SK-N-SH (cell line): ENCODE measurements around the gene MAD1L1.

Experiments used
- CHD2 ChIP-seq: fragments of 150-350 bp; IDR thresholded peaks from 2 replicates; pipeline ENCODE4 v1.6.1; 2018; ENCODE audit warnings: low read length; ENCODE audit not compliant: partially characterized antibody
- CTCF ChIP-seq: fragments of 200-600 bp; sonication (generic); IDR thresholded peaks from 2 replicates; pipeline ENCODE4 v1.6.1; 2017; ENCODE audit warnings: antibody characterized with exemption, mild to moderate bottlenecking, moderate library complexity
- EP300 ChIP-seq, 2 experiments: IDR thresholded peaks; 2 replicates each; pipeline versions ENCODE4 v1.4.0 to v1.6.1; 2012; ENCODE audit warnings: borderline replicate concordance in 1 of 2, low read depth in 1 of 2, low read length in 1 of 2
- IRF3 ChIP-seq: fragments of 150-350 bp; IDR thresholded peaks from 2 replicates; pipeline ENCODE4 v1.6.1; 2016; ENCODE audit warnings: mild to moderate bottlenecking, low read depth, low read length
- JUND ChIP-seq: IDR thresholded peaks from 2 replicates; pipeline ENCODE4 v1.4.0; 2012
- MAX ChIP-seq: IDR thresholded peaks from 2 replicates; pipeline ENCODE4 v1.4.0; 2012; ENCODE audit warnings: low read depth
- MEF2A ChIP-seq: IDR thresholded peaks from 2 replicates; pipeline ENCODE4 v1.4.0; 2012; ENCODE audit warnings: low read depth, borderline replicate concordance
- RAD21 ChIP-seq: IDR thresholded peaks from 2 replicates; pipeline ENCODE4 v1.6.1; 2012; ENCODE audit warnings: mild to moderate bottlenecking, low read length
- RCOR1 ChIP-seq: fragments of 150-350 bp; IDR thresholded peaks from 2 replicates; pipeline ENCODE4 v1.6.1; 2017; ENCODE audit warnings: antibody characterized with exemption, low read length
- REST ChIP-seq: IDR thresholded peaks from 2 replicates; pipeline ENCODE4 v1.6.1; 2012; ENCODE audit warnings: mild to moderate bottlenecking, low read depth, low read length, moderate library complexity
- RFX5 ChIP-seq: IDR thresholded peaks from 2 replicates; pipeline ENCODE4 v1.6.1; 2012; ENCODE audit warnings: mild to moderate bottlenecking, improper control_type of control experiment, low read length

- no peak for TF ChIP-seq CHD2
- TF ChIP-seq CTCF, result no peak
- TF ChIP-seq JUND, result no peak
- no peak for TF ChIP-seq MAX
- no peak for TF ChIP-seq RCOR1
- no peak for TF ChIP-seq RAD21
- TF ChIP-seq EP300 (IDR thresholded peaks at IDR 0.05; ENCODE audit: borderline replicate concordance in 1 of 2, low read depth in 1 of 2, low read length in 1 of 2), result no peak
- no peak for TF ChIP-seq REST
- no peak for TF ChIP-seq RFX5
- TF ChIP-seq IRF3, result no peak
- no peak for TF ChIP-seq MEF2A
Observed at GRCh38 chr7:1964913-1965578, 267.7 kb downstream of the MAD1L1 start.
